Activated CD8-positive, alpha-beta memory T cell treated with anti-CD3 and anti-CD28 coated beads for 24 hours (primary cell): Measurements from ENCODE around the gene CFAP54.
"Not testable (repeated sequence)": the region's sequence is repeated elsewhere in the genome, so short reads cannot be mapped to it uniquely, and the experiment has no call there.

ENCODE experiments used
- DNase-seq: peaks from one replicate; pipeline ENCODE4 v3.0.0-alpha.2; 2020

CFAP54 gene

DNA sequence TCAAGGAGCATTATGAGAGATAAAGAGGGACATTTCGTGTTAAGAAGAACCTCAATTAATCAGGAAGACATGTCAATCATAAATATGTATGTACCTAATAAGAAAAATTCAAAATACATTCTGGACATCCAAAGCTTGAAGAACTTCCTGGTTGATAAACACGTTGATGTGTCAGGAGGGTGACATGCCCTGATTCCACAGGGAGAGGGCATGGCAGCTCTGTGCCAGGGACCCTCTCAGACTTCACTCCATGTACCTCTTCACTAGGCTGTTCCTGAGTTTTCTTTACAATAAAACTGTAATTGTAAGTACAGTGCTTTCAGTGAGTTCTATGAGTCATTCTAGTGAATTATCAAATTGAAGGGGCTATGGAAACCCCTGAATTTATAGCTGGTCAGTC is 163.5 kb downstream of the CFAP54 start:
- DNase-seq = no peak

DNA sequence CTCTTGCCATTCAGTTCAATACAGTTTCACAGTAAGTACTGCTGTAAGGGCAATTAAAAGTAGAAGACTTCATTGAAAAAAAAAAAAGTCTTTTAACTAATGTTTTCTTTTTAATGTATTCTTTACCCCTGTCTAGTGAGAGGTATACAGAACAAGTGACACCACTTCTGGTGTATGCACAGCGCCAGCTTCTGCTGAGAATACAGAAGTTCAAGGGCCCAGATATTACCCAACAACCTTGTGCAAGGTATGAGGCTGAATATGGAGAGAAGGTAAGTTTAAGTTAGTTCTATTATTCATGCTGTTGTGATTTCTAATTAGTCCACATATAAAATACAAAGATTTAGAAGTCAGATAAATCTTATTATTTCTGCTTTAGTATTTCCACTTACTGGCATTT is 168.7 kb downstream of the CFAP54 start:
- DNase-seq = no peak

DNA sequence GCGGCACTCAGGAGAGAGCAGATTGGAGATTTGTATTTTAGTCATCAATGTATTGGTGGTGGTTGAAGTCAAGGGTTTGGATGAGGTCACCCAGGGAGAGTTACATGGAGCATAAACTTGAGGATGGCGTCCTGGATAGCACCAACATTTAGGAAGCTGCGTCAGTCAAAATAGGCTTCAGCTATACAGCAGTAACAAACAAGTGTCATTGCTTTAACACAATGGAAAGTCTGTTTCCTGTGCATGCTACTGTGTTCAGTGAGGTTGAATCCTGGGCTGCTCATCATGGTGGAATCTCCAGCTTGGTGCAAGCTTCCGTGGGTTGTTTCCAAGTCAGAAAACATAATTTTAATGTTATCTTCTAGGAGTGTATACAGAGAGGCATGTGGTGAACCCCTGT is 180.4 kb downstream of the CFAP54 start:
- DNase-seq = no peak

DNA sequence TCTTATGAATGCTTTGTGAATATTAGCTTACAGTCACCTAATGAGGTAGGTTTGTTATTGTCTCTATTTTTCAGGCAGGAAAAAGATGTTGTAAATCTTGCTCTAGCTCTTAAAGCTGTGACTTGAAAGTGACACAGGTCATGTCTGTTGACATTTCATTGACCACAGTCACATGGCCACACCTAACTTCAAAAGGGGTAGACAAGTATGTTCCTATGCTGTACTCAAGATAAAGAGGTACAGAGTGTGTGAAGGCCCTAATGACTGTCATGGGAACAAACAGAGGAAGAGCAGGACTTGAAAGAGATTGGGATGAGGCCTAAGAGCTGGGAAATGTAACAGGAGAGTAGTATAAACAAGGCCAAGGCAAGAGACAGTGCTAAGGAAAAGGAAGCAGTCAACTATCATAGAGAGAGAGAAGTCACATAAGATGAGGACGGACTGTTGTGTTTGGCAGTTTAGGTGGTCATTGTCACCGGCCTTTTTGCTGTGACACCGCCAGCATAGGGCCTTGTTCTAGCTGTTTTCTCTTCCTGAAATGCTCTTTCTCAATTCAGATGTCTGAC is 181.0 kb downstream of the CFAP54 start:
- no peak for DNase-seq

DNA sequence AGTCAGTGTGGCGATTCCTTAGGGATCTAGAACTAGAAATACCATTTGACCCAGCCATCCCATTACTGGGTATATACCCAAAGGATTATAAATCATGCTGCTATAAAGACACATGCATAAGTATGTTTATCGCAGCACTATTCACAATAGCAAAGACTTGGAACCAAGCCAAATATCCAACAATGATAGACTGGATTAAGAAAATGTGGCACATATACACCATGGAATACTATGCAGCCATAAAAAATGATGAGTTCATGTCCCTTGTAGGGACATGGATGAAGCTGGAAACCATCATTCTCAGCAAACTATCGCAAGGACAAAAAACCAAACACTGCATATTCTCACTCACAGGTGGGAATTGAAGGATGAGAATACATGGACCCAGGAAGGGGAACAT is 186.1 kb downstream of the CFAP54 start:
- DNase-seq = not testable (repeated sequence)

DNA sequence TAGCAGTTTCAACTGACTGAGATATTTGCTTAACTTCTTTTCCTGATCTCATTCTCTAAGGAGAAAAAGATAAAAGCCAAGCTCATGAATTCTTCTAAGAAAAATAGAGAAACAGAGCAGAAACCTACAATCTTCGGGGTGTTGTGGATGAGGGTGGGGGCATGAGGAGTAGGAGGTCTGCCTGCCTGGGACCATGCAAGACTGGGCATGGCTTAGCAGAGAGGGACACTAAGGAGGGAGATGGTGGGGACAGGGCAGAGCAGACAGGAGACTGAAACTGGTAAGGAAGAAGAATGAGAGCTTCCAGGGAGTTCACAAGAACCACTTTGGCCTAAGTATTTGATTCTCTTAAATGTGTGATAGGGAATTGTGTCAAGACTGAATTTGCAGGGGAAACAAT is 188.0 kb downstream of the CFAP54 start:
- no peak for DNase-seq

DNA sequence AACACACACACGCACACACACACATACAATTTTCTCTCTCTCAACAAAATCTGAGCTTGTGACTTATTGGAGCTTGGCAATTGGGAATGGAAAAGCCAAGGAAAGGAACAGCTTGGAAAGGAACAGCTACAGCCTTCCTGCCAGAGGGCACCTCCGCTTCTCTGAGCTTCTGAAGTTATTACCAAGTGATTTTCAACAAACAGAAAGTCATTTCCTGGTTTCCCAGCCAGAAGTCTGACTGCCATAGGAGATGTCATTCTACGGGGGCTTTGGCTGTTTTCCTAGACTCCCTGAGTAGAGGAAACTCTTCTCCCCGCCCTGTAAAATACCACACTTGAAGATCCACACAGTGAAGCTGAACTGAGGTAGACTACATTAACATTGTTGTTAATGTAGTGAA is 198.3 kb downstream of the CFAP54 start:
- no peak for DNase-seq

DNA sequence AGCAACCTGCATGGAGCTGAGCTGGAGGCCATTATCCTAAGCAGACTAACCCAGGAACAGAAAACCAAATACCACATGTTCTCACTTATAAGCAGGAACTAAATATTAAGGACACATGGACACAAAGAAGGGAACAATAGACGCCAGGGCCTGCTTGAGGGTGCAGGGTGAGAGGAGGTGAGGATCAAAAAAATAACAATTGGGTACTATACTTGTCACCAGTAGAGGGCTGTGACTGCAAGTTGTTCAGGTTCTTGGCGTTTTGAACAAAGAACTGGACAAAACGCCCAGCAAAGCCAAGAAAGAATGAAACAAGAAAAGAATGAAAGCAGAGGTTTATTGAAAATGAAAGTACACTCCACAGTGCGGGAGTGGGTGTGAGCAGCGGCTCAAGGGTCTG is 209.1 kb downstream of the CFAP54 start:
- no peak for DNase-seq

DNA sequence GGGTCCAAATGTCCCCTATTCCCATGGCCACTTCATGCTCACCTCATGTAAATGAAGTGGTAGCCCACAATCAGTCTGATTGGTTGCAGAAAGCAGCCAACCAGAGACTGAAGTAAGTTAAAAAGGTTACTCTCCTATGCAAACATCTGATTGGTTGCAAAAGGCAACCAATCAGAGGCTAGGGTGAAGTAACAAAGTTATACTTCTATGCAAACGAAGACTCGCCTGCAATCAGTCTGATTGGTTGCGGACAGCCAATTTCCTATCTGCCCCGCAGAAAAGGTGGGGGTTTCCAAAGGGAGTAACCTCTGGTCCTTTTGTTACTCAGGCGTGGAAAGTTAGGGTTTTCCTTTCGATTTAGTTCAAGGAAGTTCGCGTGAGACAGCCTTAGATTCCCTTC is 209.6 kb downstream of the CFAP54 start:
- no peak for DNase-seq

DNA sequence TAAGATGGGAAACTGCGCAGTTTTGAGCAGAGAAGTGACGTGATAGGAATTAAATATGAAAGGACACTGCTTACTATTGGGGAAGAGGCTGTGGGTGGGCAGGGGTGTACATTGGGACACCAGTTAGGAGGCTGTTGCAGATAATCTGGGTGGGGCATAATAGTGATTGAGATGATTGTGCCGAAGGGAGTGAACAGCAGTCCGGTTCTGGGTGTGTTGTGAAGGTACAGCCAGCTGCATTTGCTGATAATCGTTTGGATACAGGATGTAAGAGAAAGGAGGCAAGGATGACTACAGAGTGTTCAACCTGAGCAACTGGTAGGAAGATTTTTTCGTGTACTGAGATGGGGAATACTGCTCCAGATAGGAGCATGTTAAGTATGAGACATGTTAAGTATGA is 212.5 kb downstream of the CFAP54 start:
- DNase-seq = no peak

DNA sequence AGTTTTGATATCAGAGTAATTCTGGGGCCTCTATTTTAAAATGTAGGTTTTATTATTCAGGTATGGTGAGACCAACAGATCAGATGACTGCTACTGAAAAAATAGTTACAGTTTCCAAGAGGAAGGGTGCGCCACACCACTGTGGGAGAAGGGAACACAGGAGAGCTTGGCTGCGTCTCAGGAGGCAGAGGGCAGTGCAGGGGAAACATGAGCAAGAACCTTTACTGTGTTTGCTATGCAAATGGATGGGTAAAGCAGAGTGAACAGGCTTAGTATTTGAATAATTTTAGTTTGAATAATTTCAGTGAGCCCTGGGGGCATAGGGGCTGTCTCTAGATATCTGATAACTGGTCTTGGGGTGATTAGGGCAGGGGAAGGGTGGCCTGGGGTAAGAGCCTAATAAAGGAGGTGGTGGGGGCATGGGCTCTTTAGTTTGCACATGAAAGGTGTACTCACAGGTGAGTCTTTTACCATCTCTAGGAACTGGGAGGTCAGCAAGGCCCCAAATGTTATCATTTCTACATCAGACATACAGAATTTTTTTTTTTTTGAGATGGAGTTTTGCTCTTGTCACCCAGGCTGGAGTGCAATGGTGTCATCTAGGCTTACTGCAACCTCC is 220.9 kb downstream of the CFAP54 start:
- DNase-seq = no peak

DNA sequence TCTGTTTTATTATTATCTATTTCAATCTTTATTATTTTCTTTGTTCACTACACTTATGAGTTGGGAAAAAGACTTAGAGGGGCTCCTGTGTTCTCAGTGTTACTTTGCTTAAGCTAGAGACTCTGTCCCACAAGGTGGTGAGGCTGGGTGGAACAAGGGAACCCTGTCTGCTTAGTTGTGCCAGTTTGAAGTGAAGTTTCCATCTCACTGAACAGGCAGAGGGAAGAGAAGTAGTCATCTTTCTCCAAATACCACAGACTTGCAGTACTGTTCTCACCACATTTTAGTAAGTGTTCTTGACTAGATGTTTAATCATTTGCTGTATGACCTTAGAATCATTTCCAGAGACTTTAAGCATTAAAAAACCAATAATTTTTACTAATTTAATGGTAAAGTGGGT is 222.0 kb downstream of the CFAP54 start:
- DNase-seq = no peak

DNA sequence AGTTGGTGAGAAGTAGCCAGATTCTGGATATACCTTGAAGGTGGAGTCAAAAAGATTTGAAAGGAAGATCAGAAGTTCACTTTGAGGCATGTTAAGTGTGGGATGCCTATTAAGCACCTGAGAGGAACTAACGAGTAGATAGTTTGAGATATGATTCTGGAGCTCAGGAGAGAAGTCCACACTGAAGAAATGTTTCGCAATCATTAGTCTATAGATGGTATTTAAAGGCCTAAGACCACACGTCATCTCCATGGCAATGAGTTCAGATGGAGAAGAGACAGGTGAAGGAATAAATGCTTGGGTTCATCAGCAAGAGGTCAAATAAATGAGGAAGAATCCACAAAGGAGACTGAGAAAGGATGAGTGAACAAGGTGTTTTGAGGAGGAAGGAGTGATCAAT is 224.8 kb downstream of the CFAP54 start:
- DNase-seq = no peak

DNA sequence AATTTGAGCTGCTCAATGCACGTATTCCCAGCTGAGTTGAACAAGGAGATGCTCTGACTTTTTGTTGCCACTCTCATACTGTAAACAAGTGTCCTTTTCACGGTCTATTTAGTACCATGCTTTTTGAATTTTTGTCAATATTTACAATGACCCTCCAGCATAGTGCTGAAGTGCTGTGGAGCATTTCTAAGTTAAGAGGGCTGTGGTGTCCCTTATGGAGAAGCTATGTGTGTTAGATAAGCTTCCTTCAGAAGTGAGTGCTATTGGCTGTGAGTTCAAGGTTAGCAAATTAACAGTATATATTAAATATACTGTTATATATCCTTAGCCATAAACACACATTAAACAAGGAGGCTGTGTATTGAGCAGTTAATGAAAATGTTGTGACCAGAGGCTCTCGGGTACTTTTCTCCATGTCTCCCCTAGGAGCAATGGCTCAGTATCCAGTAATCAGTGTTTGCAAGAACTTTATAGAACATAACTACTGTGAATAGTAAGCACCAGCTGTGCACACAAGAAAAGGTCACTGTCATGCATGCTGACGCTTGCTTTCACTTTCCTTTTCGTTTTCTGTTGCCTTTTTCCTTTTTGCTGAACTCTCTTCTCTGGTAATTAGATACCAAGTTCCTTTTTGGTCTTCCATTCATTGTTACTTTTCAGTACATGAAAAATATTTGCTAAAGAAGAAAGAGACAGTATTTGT is 230.4 kb downstream of the CFAP54 start:
- no peak for DNase-seq

DNA sequence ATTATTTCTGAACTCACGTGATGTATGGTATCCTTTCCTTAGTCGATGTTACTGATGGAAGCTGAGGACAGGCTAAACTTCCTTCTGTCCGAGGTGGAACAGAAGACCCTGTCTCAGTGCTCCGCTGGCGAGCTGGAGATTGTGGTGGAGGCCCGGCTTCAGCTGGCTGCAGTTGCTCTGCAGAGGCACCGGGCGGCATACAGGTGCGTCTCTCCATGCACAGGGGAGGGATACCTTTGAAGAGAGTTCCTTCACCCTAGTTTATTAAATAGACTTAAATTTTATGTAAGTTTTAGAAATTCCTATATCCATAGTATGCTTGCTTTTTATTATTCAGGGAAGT is 231.0 kb downstream of the CFAP54 start:
- DNase-seq = peak; percentile 57

DNA sequence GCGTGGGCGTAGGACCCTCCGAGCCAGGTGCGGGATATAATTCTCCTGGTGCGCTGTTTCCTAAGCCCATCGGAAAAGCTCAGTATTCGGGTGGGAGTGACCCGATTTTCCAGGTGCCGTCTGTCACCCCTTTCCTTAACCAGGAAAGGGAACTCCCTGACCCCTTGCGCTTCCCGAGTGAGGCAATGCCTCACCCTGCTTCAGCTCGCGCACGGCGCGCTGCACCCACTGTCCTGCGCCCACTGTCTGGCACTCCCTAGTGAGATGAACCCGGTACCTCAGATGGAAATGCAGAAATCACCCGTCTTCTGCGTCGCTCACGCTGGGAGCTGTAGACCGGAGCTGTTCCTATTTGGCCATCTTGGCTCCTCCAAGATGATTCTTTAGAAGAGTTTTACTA is 240.1 kb downstream of the CFAP54 start:
- DNase-seq = not testable (repeated sequence)

DNA sequence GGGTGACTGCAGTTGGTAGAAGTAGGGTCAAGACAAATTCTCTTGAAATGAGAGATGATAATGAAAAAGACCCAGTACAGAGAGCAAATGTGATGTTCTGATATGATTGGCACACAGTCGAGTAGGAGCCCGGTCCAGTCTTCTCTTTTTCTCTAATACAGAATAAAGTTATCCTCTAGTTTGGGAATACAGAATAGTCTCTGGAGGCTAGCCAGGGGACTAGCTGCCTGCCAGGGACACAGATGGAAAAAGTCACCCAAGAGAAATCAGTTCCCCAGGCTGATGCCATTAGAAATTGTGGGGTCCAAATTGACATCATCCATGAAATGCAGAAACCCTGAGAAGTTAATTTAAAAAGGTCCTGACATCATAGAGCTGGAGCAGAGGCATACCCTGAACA is 240.5 kb downstream of the CFAP54 start:
- no peak for DNase-seq

DNA sequence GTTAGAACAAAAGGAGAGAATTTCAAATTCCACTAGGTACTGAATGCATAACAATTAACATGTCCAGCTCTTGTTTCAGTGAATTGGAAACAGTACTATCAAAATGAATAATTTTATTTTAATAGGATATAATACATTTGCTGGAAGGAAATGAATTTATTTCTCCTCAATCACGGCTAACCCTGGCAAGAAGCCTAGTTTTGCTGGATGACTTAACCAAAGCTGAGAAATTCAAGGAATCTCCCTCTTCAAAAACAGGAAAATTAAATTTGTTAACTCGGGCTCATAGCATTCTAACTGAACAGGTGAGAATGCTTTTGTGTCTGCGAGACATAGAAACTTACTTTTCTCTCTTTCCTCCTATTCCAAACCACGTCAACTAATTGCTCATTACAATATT is 254.2 kb downstream of the CFAP54 start:
- DNase-seq = no peak

DNA sequence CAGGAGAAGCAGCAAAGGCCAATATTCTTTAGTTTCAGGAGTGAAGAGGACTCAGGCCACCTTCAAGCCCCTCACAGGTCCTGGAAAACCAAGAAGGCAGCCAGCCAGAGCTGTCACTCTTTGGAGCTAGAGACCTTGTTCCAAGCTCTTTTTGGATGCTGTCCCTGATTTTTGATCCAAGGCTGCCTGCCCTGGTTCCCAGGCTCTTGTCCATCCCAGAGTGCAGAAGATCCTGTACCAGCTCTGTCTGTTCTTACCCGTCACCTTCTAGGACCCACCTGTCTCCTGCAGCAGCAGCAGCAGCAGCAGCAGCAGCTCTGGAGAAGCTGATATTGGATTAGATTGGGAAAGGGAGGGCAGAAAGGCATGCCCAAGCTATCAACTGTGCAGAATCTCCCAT is 260.6 kb downstream of the CFAP54 start:
- DNase-seq = no peak

DNA sequence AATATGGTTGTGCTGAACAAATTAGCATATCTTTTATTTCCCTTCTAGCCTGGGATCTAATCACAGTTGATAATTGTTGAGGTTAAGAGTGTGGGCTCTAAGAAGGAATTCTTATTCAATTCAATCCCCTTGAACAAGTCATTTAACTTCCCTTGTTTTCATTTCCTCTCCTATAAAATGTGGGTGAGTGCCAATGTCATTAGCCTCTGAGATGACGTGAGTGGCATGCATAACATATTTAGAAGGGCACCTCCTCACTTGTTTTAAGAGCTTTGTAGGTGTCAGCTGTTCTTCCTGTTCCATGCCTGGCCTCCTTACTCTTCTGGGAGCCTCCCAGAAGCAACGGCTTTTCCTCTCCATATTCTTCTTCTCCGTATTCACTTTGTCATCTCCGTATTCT is 262.2 kb downstream of the CFAP54 start:
- no peak for DNase-seq

DNA sequence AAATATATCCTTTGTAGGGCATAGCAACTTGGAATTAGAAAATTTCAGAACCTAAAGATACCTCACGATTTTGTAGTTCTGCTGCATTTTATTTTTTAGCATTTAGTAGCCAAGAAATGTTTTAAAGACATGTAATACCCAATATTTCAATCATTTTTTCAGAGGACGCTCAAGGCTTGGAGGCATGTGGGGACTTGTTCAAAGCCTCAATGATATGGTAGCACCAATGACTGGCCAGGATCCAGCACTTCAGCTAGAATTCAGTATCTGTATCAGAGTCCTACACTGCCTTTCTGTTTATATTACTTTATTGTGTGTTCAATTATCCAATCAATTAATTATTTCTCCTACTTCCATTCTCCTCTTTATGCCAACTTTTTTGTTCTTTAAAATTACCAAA is 262.8 kb downstream of the CFAP54 start:
- no peak for DNase-seq

DNA sequence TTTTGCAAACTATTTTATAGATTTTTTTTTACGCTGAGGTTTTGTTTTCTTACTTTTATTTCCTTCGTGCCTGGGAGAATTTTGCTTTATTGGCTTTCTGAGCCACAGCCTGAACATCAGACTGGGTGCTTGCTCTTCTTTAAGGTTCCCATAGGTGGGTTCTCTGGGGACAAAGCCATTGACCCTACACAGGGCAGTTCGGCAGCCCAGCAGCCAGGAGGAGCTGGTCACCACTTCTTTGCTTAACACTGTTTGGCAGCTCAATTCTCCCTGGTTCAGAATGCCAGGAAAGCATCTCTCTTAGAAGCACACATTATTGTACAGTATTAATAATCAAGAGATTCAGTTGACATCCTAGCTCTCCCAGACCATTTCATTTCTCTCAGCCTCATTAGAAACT is 276.9 kb downstream of the CFAP54 start:
- no peak for DNase-seq

DNA sequence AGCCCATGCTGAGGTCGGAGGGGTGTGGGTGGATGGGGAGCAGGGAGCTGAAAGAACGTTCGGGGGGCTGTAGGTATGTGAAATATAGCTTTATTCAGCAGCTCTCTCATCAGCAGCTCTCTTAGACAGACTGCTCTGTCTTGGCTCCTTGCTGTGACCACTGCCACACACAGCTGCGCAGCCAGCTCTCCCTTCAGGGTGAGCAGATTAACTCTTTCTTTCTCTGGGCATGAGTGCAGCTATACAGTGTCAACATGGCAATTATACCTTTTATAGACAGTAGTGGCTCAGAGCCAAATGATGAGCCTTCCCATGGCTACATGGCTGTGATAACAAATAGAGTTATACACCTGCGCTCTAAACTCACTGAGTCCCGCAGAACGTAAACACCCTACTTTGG is 280.0 kb downstream of the CFAP54 start:
- DNase-seq = no peak

DNA sequence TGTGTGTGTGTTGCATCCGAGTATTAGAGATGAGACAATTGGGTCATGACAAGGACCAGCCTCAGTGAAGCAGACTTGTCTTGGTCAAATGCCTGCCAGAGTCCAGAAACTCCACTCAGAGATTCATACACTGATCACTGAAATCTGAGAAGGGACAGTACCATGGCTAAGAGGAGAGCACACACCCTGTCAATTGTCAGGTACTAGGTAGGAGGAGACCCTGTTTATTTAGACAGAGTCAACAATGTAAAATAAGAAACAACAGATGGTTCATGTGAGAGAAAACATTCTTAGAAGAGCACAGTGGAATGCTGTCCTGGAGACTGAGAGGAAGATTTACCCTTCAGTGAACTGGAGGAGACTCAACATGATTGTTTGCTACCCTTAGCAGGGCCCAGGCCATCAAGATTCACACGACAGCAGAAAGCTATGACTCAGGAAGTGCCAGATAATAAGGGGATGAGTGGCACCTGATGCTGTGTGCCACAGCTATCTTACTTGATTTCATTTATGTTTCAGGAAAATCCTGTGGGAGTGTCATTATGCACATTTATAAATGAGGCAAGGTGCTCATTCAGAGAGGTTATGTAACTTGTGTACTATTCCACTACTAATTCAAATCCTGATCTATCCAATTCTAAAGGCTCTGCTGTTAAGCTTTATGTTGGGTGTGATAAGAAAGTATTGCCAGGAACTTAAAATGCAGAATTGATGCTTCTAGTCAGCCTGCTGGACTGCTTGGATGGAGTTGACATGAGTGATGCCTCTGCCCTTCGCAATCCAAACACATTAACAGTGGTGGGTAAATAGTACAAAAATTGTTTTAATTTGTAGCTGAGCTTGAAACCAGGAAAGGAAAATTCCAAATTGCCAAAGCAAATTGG is 281.1 kb downstream of the CFAP54 start:
- DNase-seq = no peak
